Stimulated activated CD4-positive, alpha-beta T cell treated with anti-CD3 and anti-CD28 coated beads, Interleukin-15, amount 100 ng/mL, for 1 hour (primary cell): Measurements from ENCODE around the gene GPS2.
A peak's percentile ranks its signal among the peaks of the same experiment; 100 is the strongest.
"Not testable (repeated sequence)": the region's sequence is repeated elsewhere in the genome, so short reads cannot be mapped to it uniquely, and the experiment has no call there.

Experiments
- DNase-seq, 2 donors: peaks; one replicate each; pipeline ENCODE4 v3.0.0-alpha.2; 2020; ENCODE audit warnings: low read depth in 1 of 2, low spot score in 1 of 2

Gene GPS2

GRCh38 chr17:7337600-7337999 lies 22.4 kb upstream of the GPS2 start:
- not testable (repeated sequence) for DNase-seq

- peak; percentile 73 for DNase-seq
These were observed 21.3 kb upstream of the GPS2 start, which contains the start of gene ACAP1 for GRCh38 chr17:7336240-7337175. Gene ACAP1, plus strand, starts transcription at chr17:7336529. Its CDS starts 206 bp downstream, at chr17:7336735.

- not testable (repeated sequence) for DNase-seq
These were observed 20.6 kb upstream of the GPS2 start for GRCh38 chr17:7335765-7336164.

GRCh38 chr17:7334938-7335538 lies 19.9 kb upstream of the GPS2 start:
- no peak for DNase-seq

GRCh38 chr17:7332600-7333069 lies 17.5 kb upstream of the GPS2 start:
- not testable (repeated sequence) for DNase-seq

GRCh38 chr17:7332111-7332510 lies 17.0 kb upstream of the GPS2 start:
- DNase-seq: no peak

- DNase-seq: no peak
These were observed 15.5 kb upstream of the GPS2 start for GRCh38 chr17:7330638-7331015.

- peak; percentile 51 to 63 for DNase-seq
These were observed 15.0 kb upstream of the GPS2 start for GRCh38 chr17:7329997-7330637.

GRCh38 chr17:7329374-7329996 lies 14.3 kb upstream of the GPS2 start:
- peak; percentile 89 to 94 for DNase-seq

GRCh38 chr17:7328840-7329373 lies 13.7 kb upstream of the GPS2 start, which contains the start of gene NEURL4:
Gene NEURL4, minus strand, starts transcription at chr17:7329335. Its CDS starts 23 bp downstream, at chr17:7329312.
- no peak for DNase-seq

GRCh38 chr17:7328009-7328408 lies 12.8 kb upstream of the GPS2 start:
- DNase-seq: no peak

GRCh38 chr17:7327501-7327900 lies 12.3 kb upstream of the GPS2 start:
- no peak for DNase-seq

- no peak for DNase-seq
These were observed 11.9 kb upstream of the GPS2 start for GRCh38 chr17:7327056-7327455.

GRCh38 chr17:7326186-7326585 lies 11.0 kb upstream of the GPS2 start:
- DNase-seq: no peak

GRCh38 chr17:7325031-7325528 lies 9.9 kb upstream of the GPS2 start:
- no peak for DNase-seq

- DNase-seq: no peak
These were observed 9.2 kb upstream of the GPS2 start for GRCh38 chr17:7324438-7324779.

GRCh38 chr17:7323731-7324437 lies 8.7 kb upstream of the GPS2 start:
- DNase-seq: peak; percentile 50 to 51

GRCh38 chr17:7322520-7323194 lies 7.5 kb upstream of the GPS2 start:
- DNase-seq: no peak

GRCh38 chr17:7321466-7321865 lies 6.3 kb upstream of the GPS2 start:
- no peak for DNase-seq
